Astrocyte of the spinal cord (primary cell): Measurements from ENCODE around the gene PMPCA.
A peak's percentile ranks its signal among the peaks of the same experiment; 100 is the strongest.

Experiments
- DNase-seq: peaks from one replicate; pipeline ENCODE4 v3.0.0; 2011; ENCODE audit warnings: low read depth, low spot score
- H3K4me3 ChIP-seq: 2 replicates; pipeline ENCODE4 v1.5.1; 2011; ENCODE audit warnings: low read depth, mild to moderate bottlenecking, low read length, moderate library complexity
- in situ Hi-C: cut with HindIII; loops from 2 replicates; pipeline ENCODE4 v1.10.0; 2017; ENCODE audit warnings: low sequenced_read_pairs
- TF ChIP-seq, protein P1 (sequence below): IDR thresholded peaks from 2 replicates; pipeline ENCODE4 v1.5.1; 2012; ENCODE audit warnings: low read depth, mild to moderate bottlenecking, low read length, inconsistent platforms

Gene PMPCA

DNA sequence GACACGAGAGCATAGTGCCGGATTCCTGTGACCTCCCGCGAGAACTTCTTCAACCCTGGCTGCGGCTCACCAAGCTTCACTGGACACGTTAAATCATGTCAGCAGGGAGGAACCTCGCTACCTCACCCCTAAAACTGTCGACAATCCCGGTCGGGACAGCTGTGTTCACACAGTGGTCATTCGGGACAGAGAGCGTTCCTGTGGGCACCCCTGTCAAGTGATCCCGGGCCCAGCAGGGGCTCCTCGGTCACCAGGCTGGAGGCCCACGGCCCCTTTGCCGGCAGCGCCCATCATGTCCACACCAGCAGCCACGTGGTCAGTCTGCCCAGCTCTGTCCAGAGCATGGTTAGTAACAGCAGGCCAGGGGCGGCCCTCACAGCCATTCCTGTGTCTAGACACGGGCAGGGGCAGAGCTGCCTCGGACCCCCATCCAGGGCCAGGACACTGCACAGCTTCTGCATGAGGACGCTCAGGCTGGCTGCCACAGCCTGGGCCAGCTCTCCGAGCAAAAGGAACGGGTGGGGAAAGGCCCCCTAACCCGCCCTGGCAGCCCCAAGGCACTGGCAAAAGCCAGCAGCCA lies 25.7 kb downstream of the PMPCA start:
- no peak for DNase-seq
- H3K4me3 ChIP-seq, result no peak overlapping the region
- TF ChIP-seq, protein P1, sequence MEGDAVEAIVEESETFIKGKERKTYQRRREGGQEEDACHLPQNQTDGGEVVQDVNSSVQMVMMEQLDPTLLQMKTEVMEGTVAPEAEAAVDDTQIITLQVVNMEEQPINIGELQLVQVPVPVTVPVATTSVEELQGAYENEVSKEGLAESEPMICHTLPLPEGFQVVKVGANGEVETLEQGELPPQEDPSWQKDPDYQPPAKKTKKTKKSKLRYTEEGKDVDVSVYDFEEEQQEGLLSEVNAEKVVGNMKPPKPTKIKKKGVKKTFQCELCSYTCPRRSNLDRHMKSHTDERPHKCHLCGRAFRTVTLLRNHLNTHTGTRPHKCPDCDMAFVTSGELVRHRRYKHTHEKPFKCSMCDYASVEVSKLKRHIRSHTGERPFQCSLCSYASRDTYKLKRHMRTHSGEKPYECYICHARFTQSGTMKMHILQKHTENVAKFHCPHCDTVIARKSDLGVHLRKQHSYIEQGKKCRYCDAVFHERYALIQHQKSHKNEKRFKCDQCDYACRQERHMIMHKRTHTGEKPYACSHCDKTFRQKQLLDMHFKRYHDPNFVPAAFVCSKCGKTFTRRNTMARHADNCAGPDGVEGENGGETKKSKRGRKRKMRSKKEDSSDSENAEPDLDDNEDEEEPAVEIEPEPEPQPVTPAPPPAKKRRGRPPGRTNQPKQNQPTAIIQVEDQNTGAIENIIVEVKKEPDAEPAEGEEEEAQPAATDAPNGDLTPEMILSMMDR, result no peak
- in situ Hi-C loops, result no loop called here

- peak; percentile 23 for DNase-seq
- in situ Hi-C loops, result no loop called here
- peak overlapping the region; percentile 69 for H3K4me3 ChIP-seq
- TF ChIP-seq, protein P1, result no peak
These were observed 27.0 kb downstream of the PMPCA start for GRCh38 chr9:136437430-136437829.

DNA sequence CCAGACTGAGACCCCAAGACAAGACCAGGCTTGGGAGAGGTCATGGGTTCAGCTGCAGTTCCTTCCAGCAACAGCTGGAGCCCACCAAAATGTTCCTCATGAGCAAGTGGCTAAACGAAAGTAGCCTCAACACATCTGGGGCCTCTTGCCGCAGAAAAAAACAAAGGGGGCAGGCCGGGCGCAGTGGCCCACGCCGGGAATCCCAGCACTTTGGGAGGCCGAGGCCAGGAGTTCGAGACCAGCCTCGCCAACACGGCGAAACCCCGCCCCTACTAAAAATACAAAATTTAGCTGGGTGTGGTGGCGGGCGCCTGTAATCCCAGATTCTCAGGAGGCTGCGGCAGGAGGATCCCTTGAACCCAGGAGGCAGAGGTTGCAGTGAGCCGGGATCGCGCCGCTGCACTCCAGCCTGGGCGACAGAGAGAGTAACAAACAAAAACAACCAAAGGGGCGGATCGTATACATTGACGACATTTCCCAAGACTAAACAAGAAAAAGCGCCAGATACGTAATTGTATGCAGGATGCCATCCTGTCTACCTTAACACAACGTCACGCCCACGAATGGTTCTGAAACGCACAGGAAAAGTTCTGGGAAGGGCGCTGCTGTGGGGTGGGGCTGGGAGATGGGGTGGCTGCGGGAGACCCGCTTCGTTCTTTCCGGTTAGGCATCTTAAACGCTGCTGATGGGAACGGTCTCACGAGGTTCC lies 27.5 kb downstream of the PMPCA start:
- H3K4me3 ChIP-seq, result peak overlapping the region; percentile 69
- peak; percentile 16 for DNase-seq
- in situ Hi-C loops, result no loop called here
- TF ChIP-seq, protein P1, result no peak

DNA sequence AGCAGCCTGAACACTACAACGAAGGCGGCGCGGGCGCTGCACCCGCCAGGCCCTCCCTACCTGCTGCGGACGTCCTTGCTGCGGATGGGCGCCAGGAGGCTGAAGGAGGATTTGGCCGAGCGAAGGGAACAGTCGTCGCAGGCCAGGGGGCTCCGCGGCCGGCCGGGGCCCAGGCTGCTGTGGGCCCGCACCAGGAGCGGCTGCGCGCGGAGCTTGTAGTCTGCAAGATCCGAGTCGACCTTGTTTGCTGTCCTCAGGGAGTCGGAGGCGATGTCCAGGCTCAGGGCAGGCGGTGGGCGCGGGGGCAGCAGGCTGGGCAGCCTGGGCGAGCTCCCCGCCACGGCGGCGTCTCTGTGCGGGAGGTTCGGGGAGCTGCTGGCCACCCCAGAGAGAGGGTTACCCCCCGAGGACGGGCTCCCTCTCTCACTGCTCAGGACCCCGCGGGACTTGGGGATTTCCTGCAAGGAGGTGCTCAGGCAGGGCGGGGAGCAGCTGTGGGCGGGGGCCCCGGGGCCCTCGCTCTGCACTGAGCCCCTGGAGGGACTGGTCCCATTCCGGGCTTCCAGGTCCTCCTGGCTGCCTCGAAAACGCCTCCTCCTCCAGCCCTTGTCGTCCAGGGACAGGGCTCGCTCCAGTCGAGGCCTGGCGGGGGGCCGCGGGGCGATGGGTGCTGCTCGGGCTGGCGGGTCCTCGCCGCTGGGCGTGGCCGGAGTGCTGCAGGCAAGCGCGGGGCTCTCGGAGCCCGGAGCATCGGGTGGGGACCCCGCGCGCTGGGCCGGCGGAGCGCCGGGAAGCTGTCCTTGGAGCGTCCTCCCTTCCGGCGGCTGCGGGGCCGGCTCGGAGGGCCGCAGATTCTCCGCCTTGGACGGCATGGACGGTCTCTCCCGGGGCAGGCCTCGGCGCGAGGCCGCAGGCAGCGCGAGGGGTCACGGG lies 28.4 kb downstream of the PMPCA start:
- in situ Hi-C loops, result no loop called here

GRCh38 chr9:136439481-136440408 lies 29.3 kb downstream of the PMPCA start, which contains the start of gene INPP5E:
Gene INPP5E (minus strand): TSS chr9:136439845. CDS start chr9:136439419, 426 bp downstream.
- peak; percentile 72 for DNase-seq
- H3K4me3 ChIP-seq, result peak within 1 kb of the TSS; percentile 69
- in situ Hi-C loops, result no loop called here
- TF ChIP-seq, protein P1, result peak; percentile 59

More for the DNA sequence above, 28.4 kb downstream of the PMPCA start:
- TF ChIP-seq, protein P1, result no peak
- peak; percentile 21 for DNase-seq
- peak overlapping the region; percentile 69 for H3K4me3 ChIP-seq
